H1 (cell line): Measurements from ENCODE around the gene SMARCAL1. TPM values are rescaled to one million over a fixed set of nuclear protein-coding genes. Genes with fewer than 3 reads are reported as not detected.

ENCODE experiments used
- CTCF ChIA-PET: fragments of 300-600 bp; sonication (Branson Sonifier 250); formaldehyde crosslinking; loops from one replicate; lab custom pipeline; 2021; ENCODE audit not compliant: partially characterized antibody; lab: Charles Lee
- POLR2A ChIA-PET: fragments of 300-600 bp; sonication (Branson Sonifier 250); formaldehyde crosslinking; loops from one replicate; lab custom pipeline; 2021; ENCODE audit warnings: inconsistent platforms; ENCODE audit not compliant: partially characterized antibody; lab: Charles Lee
- DNase-seq, 2 experiments: peaks; one replicate each; pipeline versions ENCODE4 v3.0.0 to v3.0.0-alpha.2; 2010 to 2022; ENCODE audit warnings: low spot score in 2 of 2, low read depth in 1 of 2, mixed read lengths in 1 of 2
- FAIRE-seq: peaks from 2 replicates; lab custom pipeline; 2011; peaks lifted over from hg19 to GRCh38; lab: Jason Lieb, UNC
- H2AFZ ChIP-seq: 2 replicates; pipeline ENCODE4 v1.8.1; 2012; ENCODE audit warnings: low read length, inconsistent platforms
- H2AK5ac ChIP-seq: 2 replicates; pipeline ENCODE4 v1.6.1; 2013; ENCODE audit warnings: low read depth, low read length
- H2BK120ac ChIP-seq: replicated peaks from 2 replicates; pipeline ENCODE3; 2013; ENCODE audit warnings: low read depth, low read length, inconsistent platforms
- H2BK12ac ChIP-seq: 2 replicates; pipeline ENCODE4 v1.6.1; 2013; ENCODE audit warnings: low read depth, low read length
- H2BK15ac ChIP-seq: 2 replicates; pipeline ENCODE4 v1.6.1; 2013; ENCODE audit warnings: low read length
- H2BK20ac ChIP-seq: 2 replicates; pipeline ENCODE4 v1.6.1; 2013; ENCODE audit warnings: low read length
- H2BK5ac ChIP-seq: 2 replicates; pipeline ENCODE4 v1.6.1; 2013; ENCODE audit warnings: low read depth, low read length
- H3K14ac ChIP-seq: 2 replicates; pipeline ENCODE4 v1.6.1; 2013; ENCODE audit warnings: inconsistent platforms; ENCODE audit not compliant: insufficient read length
- H3K18ac ChIP-seq: 2 replicates; pipeline ENCODE4 v1.6.1; 2013; ENCODE audit warnings: low read length; ENCODE audit errors: extremely low read depth
- H3K23ac ChIP-seq: 2 replicates; pipeline ENCODE4 v1.6.1; 2013; ENCODE audit warnings: inconsistent platforms; ENCODE audit not compliant: insufficient read length
- H3K23me2 ChIP-seq: 2 replicates; pipeline ENCODE4 v1.6.1; 2013; ENCODE audit warnings: low read depth, low read length
- H3K27ac ChIP-seq: 2 replicates; pipeline ENCODE4 v1.6.1; 2011; ENCODE audit warnings: low read depth, low read length, inconsistent platforms
- H3K27me3 ChIP-seq, 4 experiments: replicated peaks in 1 of 4; 1 replicate in 1 of 4; 2 replicates in 3 of 4; pipeline versions ENCODE4 v1.6.1 to v1.8.1; 2011 to 2013; ENCODE audit warnings: low read length in 3 of 4, mild to moderate bottlenecking in 3 of 4, inconsistent platforms in 2 of 4, mixed read lengths in 2 of 4, moderate library complexity in 1 of 4; ENCODE audit not compliant: control insufficient read depth in 3 of 4, insufficient read depth in 3 of 4; ENCODE audit errors: extremely low read depth in 1 of 4
- H3K36me3 ChIP-seq, 4 experiments: 2 replicates each; pipeline versions ENCODE4 v1.6.1 to v1.8.1; 2011 to 2013; ENCODE audit warnings: mild to moderate bottlenecking in 4 of 4, low read length in 3 of 4, moderate library complexity in 2 of 4, control low read depth in 1 of 4, inconsistent platforms in 1 of 4; ENCODE audit not compliant: insufficient read depth in 4 of 4, control insufficient read depth in 2 of 4
- H3K4ac ChIP-seq: replicated peaks from 2 replicates; pipeline ENCODE3; 2013; ENCODE audit warnings: low read length, low read depth, mixed read lengths, inconsistent platforms; ENCODE audit not compliant: insufficient read length
- H3K4me1 ChIP-seq, 4 experiments: replicated peaks in 1 of 4; 1 replicate in 1 of 4; 2 replicates in 3 of 4; pipeline versions ENCODE4 v1.6.1 to v1.8.1; 2011 to 2013; ENCODE audit warnings: low read length in 3 of 4, inconsistent platforms in 2 of 4, mixed read lengths in 1 of 4; ENCODE audit not compliant: insufficient read depth in 4 of 4, control insufficient read depth in 3 of 4
- H3K4me2 ChIP-seq, 2 experiments: 2 replicates each; pipeline versions ENCODE4 v1.6.1 to v1.8.1; 2011 to 2013; ENCODE audit warnings: low read depth in 2 of 2, low read length in 2 of 2, control low read depth in 1 of 2, inconsistent platforms in 1 of 2, mild to moderate bottlenecking in 1 of 2; ENCODE audit not compliant: insufficient read depth in 1 of 2
- H3K4me3 ChIP-seq, 4 experiments: fragments of 200-600, 300-600 bp in 1 of 4; sonication (generic), shearing (Covaris generic), sonication (Bioruptor Twin) in 1 of 4; 2 replicates each; pipeline versions ENCODE4 v1.5.1 to v1.8.1; 2011 to 2016; ENCODE audit warnings: low read length in 4 of 4, low read depth in 3 of 4, control low read depth in 2 of 4, inconsistent platforms in 2 of 4, mild to moderate bottlenecking in 2 of 4, mixed read lengths in 1 of 4, moderate library complexity in 1 of 4; ENCODE audit not compliant: insufficient read depth in 2 of 4; ENCODE audit errors: extremely low read depth in 1 of 4
- H3K56ac ChIP-seq: replicated peaks from 2 replicates; pipeline ENCODE3; 2013; ENCODE audit warnings: low read depth, mild to moderate bottlenecking, mixed read lengths, low read length, inconsistent platforms; ENCODE audit not compliant: insufficient read length
- H3K79me1 ChIP-seq: 2 replicates; pipeline ENCODE4 v1.6.1; 2013; ENCODE audit warnings: low read depth, low read length, control low read depth
- H3K79me2 ChIP-seq, 2 experiments: 2 replicates each; pipeline versions ENCODE4 v1.6.1 to v1.8.1; 2012 to 2013; ENCODE audit warnings: low read length in 2 of 2, mild to moderate bottlenecking in 2 of 2, inconsistent platforms in 1 of 2; ENCODE audit not compliant: insufficient read depth in 2 of 2, control insufficient read depth in 1 of 2
- H3K9ac ChIP-seq, 4 experiments: replicated peaks in 1 of 4; 1 replicate in 1 of 4; 2 replicates in 3 of 4; pipeline versions ENCODE4 v1.6.1 to v1.8.1; 2011 to 2013; ENCODE audit warnings: low read depth in 3 of 4, low read length in 3 of 4, control low read depth in 2 of 4, mild to moderate bottlenecking in 2 of 4, moderate library complexity in 2 of 4, inconsistent platforms in 1 of 4; ENCODE audit errors: extremely low read depth in 1 of 4
- H3K9me3 ChIP-seq, 2 experiments: 2 replicates each; pipeline versions ENCODE4 v1.6.1 to v1.8.1; 2012 to 2013; ENCODE audit warnings: mild to moderate bottlenecking in 2 of 2, moderate library complexity in 2 of 2, control low read depth in 1 of 2, inconsistent platforms in 1 of 2, low read depth in 1 of 2, low read length in 1 of 2, mixed read lengths in 1 of 2; ENCODE audit not compliant: insufficient read depth in 2 of 2
- H4K20me1 ChIP-seq, 2 experiments: replicated peaks in 1 of 2; 2 replicates each; pipeline versions ENCODE3 to v1.8.1; 2011 to 2013; ENCODE audit warnings: inconsistent platforms in 2 of 2, low read length in 2 of 2, mild to moderate bottlenecking in 1 of 2; ENCODE audit not compliant: insufficient read depth in 2 of 2, control insufficient read depth in 1 of 2
- H4K5ac ChIP-seq: 2 replicates; pipeline ENCODE4 v1.6.1; 2013; ENCODE audit warnings: low read length, low read depth, mixed read lengths, inconsistent platforms; ENCODE audit not compliant: insufficient read length
- H4K8ac ChIP-seq: 2 replicates; pipeline ENCODE4 v1.8.0; 2013; ENCODE audit warnings: mild to moderate bottlenecking, moderate library complexity, low read length, inconsistent platforms; ENCODE audit not compliant: insufficient read depth; ENCODE audit errors: extremely low read depth
- H4K91ac ChIP-seq: replicated peaks from 2 replicates; pipeline ENCODE3; 2013; ENCODE audit warnings: low read length, mixed read lengths, inconsistent platforms; ENCODE audit not compliant: insufficient read length
- SP1 ChIP-seq: IDR thresholded peaks from 2 replicates; pipeline ENCODE4 v1.6.1; 2011; ENCODE audit warnings: low read depth, low read length
- WGBS, 2 experiments: shearing (Covaris generic) in 1 of 2; methylation state at CpG; one replicate each; pipeline versions ENCODE4 v1.1.6 to v1.1.7; 2013 to 2015; ENCODE audit warnings: low lambda C conversion rate in 2 of 2, mixed read lengths in 2 of 2, inconsistent platforms in 1 of 2, low coverage in 1 of 2, missing lambda C conversion rate in 1 of 2; ENCODE audit not compliant: insufficient replicate concordance in 2 of 2, insufficient coverage in 1 of 2, insufficient read length in 1 of 2; ENCODE audit errors: extremely low coverage in 1 of 2, missing lambda C conversion rate in 1 of 2; 5-methylcytosine and 5-hydroxymethylcytosine counted together
- polyA plus RNA-seq, 7 experiments: library from polyadenylated mRNA; depleted of rRNA in 3 of 7; stranded (reverse) in 5 of 7; unstranded in 2 of 7; fragments of >200 nt in 5 of 7; fragments of 200-250 nt in 2 of 7; gene quantifications; 1 replicate in 5 of 7; 2 replicates in 1 of 7; 4 replicates in 1 of 7; pipeline versions ENCODE4 v1.2.1 to v1.2.3, GENCODE V29; 2011 to 2013; ENCODE audit warnings: missing spikeins in 2 of 7, mixed read lengths in 2 of 7
- total RNA-seq: library from RNA; stranded (reverse); fragmentation: NEBNext Ultra II Directional; extraction: Animal tissue kit (Norgen Biotek cat#: 25700); gene quantifications from 2 replicates; pipeline ENCODE4 v1.2.1, GENCODE V29; 2021

Gene SMARCAL1
- total and polyA plus RNA-seq, 2 of the 8 experiments (the other 6 are each of a cell fraction or from before 2014, with no cell fraction given), result 17.6 to 17.9 TPM

DNA sequence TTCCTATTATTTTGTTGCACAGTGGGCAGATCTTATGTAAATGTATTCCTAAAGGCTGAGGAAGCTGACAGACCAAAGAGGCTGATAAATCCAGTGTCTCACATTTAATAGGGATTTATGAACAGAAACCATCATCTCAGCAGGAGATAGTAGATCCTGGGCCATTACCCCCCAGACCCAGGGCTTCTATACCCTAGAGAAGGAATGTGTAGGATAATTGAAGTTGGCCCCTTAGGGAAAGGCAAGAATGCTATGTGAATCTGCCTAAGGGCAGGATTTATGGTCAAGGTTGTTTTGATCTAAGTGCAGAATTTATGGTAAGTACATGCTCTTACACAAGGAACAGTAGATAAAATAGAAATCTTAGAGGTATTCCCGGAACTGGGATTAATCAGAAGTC is 115.3 kb downstream of the SMARCAL1 start:
- Histone ChIP-seq H4K8ac (no peak overlapping the region), H3K4ac (no peak overlapping the region), H3K4me2 (no peak overlapping the region), H2BK15ac (no peak overlapping the region), H3K14ac (no peak overlapping the region), H4K5ac (no peak overlapping the region), H3K23ac (no peak overlapping the region), H3K9me3 (no peaks in the 10 kb centered on the region), H3K4me3 (no peak overlapping the region), H3K27ac (no peak overlapping the region), H3K79me1 (no peaks in the 10 kb centered on the region), H3K4me1 (no peaks in the 10 kb centered on the region), H3K36me3 (no peaks in the 10 kb centered on the region; a peak in 1 of 8 replicates), H2BK20ac (no peak overlapping the region), H3K79me2 (no peaks in the 10 kb centered on the region), H3K56ac (no peak overlapping the region), H3K27me3 (peaks cover 0 to 1% (median 0%) of the 10 kb centered on the region in 4 experiments; a peak in 1 of 7 replicates), H3K18ac (no peak overlapping the region), H2BK12ac (no peak overlapping the region), H4K91ac (no peak overlapping the region), H2BK5ac (no peak overlapping the region), H2BK120ac (no peak overlapping the region), H3K23me2 (no peaks in the 10 kb centered on the region), H3K9ac (no peak overlapping the region), H4K20me1 (no peaks in the 10 kb centered on the region), H2AFZ (no peak overlapping the region), H2AK5ac (no peak overlapping the region)
- FAIRE-seq (no peak), DNase-seq (no peak)
- WGBS, 2 experiments, result 95% methylated on average over 1 of the region's 1 CpG; no CpG with 5 or more reads in 1 of the 2 experiments
- TF ChIP-seq SP1, result no peak
- CTCF ChIA-PET, result interaction anchor here (1.2 to 2.8 kb wide), 3 partner anchors 11 to 144 kb away, joined by 3 to 25 read pairs (median 3); no protein-coding TSS in a partner anchor
- POLR2A ChIA-PET, result no interaction called here
